ENCODE measurements around the gene TBXA2R. TPM values are rescaled to one million over a fixed set of nuclear protein-coding genes. Genes with fewer than 3 reads are reported as not detected.

Gene TBXA2R
- total and polyA plus RNA-seq, 2 of the 8 experiments (the other 6 are each of a cell fraction or from before 2014, with no cell fraction given), result 0.39 to 0.50 TPM

DNA sequence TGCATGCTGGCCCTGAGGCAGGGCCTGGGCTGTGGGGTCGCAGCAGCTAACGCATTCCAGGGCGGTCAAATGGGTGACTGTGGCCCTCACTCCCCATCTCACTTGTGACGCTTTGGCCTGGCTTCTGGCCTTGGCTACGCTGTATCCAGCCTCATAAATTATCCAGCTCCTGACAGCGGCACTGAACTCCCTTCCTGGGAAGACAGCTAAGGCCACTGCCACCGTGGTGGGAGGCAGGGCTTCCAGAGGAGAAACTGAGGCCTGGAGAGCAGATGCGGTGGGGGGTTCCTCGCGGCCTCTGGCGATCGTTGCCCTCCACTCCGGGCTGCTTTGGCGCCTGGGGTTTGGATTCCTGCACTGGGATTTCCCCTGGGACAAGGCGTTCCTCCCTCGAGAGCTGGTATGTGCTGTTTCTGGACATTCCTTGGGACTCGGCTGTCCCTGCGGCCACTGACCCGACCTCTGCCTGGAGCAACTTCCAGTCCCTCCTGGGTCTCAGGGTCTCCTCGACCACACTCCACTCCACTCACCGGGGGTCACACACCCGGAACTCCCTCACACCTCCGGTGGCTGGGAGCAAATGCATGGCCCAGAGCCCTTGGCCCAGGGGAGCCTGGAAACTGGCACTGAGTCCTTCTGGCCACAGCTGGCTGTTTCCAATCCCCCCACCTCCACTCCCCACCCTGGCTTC is 3.4 kb downstream of the TBXA2R start:
- H3K9me3 ChIP-seq (ENCODE audit: insufficient read depth in 2 of 2, low read depth in 1 of 2, low read length in 1 of 2), result no peaks in the 10 kb centered on the region
- peaks cover 0 to 16% (median 13%) of the 10 kb centered on the region in 4 experiments; a peak in 5 of 7 replicates for H3K27me3 ChIP-seq (replicated peaks in 1 of 4; ENCODE audit: control insufficient read depth in 3 of 4, extremely low read depth in 1 of 4, insufficient read depth in 3 of 4, low read length in 3 of 4)
- no peak overlapping the region for H4K5ac ChIP-seq (ENCODE audit: insufficient read length, low read depth, low read length)
- no peak overlapping the region; the same call in 1 of the 2 replicates for H2BK5ac ChIP-seq (ENCODE audit: low read depth, low read length)
- H3K23ac ChIP-seq (ENCODE audit: insufficient read length), result no peak overlapping the region
- WGBS, 2 experiments (ENCODE audit: extremely low coverage in 1 of 2, insufficient coverage in 1 of 2, insufficient read length in 1 of 2, insufficient replicate concordance in 2 of 2, low coverage in 1 of 2, low lambda C conversion rate in 2 of 2, missing lambda C conversion rate in 1 of 2), result 93% methylated on average over 23 of the region's 23 CpGs; no CpG with 5 or more reads in 1 of the 2 experiments
- no peak overlapping the region for H3K14ac ChIP-seq (ENCODE audit: insufficient read length)
- H3K4me3 ChIP-seq (ENCODE audit: extremely low read depth in 1 of 4, insufficient read depth in 2 of 4, low read depth in 3 of 4, low read length in 4 of 4), result no peak overlapping the region
- no peak overlapping the region for H3K4ac ChIP-seq (replicated peaks; ENCODE audit: insufficient read length, low read depth, low read length)
- H4K8ac ChIP-seq (ENCODE audit: extremely low read depth, insufficient read depth, low read length), result peak overlapping the region; percentile 12; the same call in 1 of the 2 replicates
- no peak overlapping the region for H4K91ac ChIP-seq (replicated peaks; ENCODE audit: insufficient read length, low read length)
- ChIA-PET CTCF (ENCODE audit: partially characterized antibody) (interaction anchor here (0.9 to 3.0 kb wide), 6 partner anchors 10 to 99 kb away, joined by 3 to 10 read pairs (median 4); no protein-coding TSS in a partner anchor), POLR2A (ENCODE audit: partially characterized antibody) (no interaction called here)
- H2AK5ac ChIP-seq (ENCODE audit: low read depth, low read length), result no peak overlapping the region
- no peak overlapping the region; the same call in 1 of the 2 replicates for H2BK15ac ChIP-seq (ENCODE audit: low read length)
- H3K79me1 ChIP-seq (ENCODE audit: low read depth, low read length), result no peaks in the 10 kb centered on the region
- no peak overlapping the region for H3K27ac ChIP-seq (ENCODE audit: low read depth, low read length)
- H2BK120ac ChIP-seq (replicated peaks; ENCODE audit: low read depth, low read length), result no peak overlapping the region
- H3K36me3 ChIP-seq (ENCODE audit: control insufficient read depth in 2 of 4, insufficient read depth in 4 of 4, low read length in 3 of 4), result no peaks in the 10 kb centered on the region
- H4K20me1 ChIP-seq (replicated peaks in 1 of 2; ENCODE audit: control insufficient read depth in 1 of 2, insufficient read depth in 2 of 2, low read length in 2 of 2), result peaks cover 0 to 3% of the 10 kb centered on the region in 2 experiments
- H3K56ac ChIP-seq (replicated peaks; ENCODE audit: insufficient read length, low read depth, low read length), result no peak overlapping the region
- no peak overlapping the region for H2BK12ac ChIP-seq (ENCODE audit: low read depth, low read length)
- H2AFZ ChIP-seq (ENCODE audit: low read length), result no peak overlapping the region
- no peaks in the 10 kb centered on the region for H3K79me2 ChIP-seq (ENCODE audit: control insufficient read depth in 1 of 2, insufficient read depth in 2 of 2, low read length in 2 of 2)
- FAIRE-seq (no peak), DNase-seq (ENCODE audit: low read depth in 1 of 2, low spot score in 2 of 2) (no peak)
- peaks cover 3 to 14% (median 12%) of the 10 kb centered on the region in 4 experiments for H3K4me1 ChIP-seq (replicated peaks in 1 of 4; ENCODE audit: control insufficient read depth in 3 of 4, insufficient read depth in 4 of 4, low read length in 3 of 4)
- no peak overlapping the region for H3K18ac ChIP-seq (ENCODE audit: extremely low read depth, low read length)
- no peak overlapping the region for H2BK20ac ChIP-seq (ENCODE audit: low read length)
- no peak overlapping the region for H3K9ac ChIP-seq (replicated peaks in 1 of 4; ENCODE audit: extremely low read depth in 1 of 4, low read depth in 3 of 4, low read length in 3 of 4)
- no peak overlapping the region for H3K4me2 ChIP-seq (ENCODE audit: insufficient read depth in 1 of 2, low read depth in 2 of 2, low read length in 2 of 2)
- peaks cover 18% of the 10 kb centered on the region; the same call in 1 of the 2 replicates for H3K23me2 ChIP-seq (ENCODE audit: low read depth, low read length)
- TF ChIP-seq CREB1 (IDR thresholded peaks at IDR 0.05) (no peak), RNF2 (IDR thresholded peaks at IDR 0.05; ENCODE audit: borderline replicate concordance, low read depth, low read length, missing control alignments, poor library complexity, severe bottlenecking) (no peak), JUND (IDR thresholded peaks at IDR 0.05; ENCODE audit: low read length) (no peak), EGR1 (IDR thresholded peaks at IDR 0.05; ENCODE audit: borderline replicate concordance, low read depth, low read length) (no peak), MAFK (IDR thresholded peaks at IDR 0.05; ENCODE audit: low read depth, low read length) (no peak), EP300 (IDR thresholded peaks at IDR 0.05; ENCODE audit: borderline replicate concordance in 1 of 2, low read depth in 2 of 2, low read length in 2 of 2) (no peak), EZH2 (IDR thresholded peaks at IDR 0.05; ENCODE audit: low read depth, low read length, severe bottlenecking) (no peak)
- TF ChIP-seq, protein P1, sequence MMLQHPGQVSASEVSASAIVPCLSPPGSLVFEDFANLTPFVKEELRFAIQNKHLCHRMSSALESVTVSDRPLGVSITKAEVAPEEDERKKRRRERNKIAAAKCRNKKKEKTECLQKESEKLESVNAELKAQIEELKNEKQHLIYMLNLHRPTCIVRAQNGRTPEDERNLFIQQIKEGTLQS (IDR thresholded peaks at IDR 0.05; ENCODE audit: insufficient read depth, low read depth, low read length), result no peak
- TF ChIP-seq, protein P2, sequence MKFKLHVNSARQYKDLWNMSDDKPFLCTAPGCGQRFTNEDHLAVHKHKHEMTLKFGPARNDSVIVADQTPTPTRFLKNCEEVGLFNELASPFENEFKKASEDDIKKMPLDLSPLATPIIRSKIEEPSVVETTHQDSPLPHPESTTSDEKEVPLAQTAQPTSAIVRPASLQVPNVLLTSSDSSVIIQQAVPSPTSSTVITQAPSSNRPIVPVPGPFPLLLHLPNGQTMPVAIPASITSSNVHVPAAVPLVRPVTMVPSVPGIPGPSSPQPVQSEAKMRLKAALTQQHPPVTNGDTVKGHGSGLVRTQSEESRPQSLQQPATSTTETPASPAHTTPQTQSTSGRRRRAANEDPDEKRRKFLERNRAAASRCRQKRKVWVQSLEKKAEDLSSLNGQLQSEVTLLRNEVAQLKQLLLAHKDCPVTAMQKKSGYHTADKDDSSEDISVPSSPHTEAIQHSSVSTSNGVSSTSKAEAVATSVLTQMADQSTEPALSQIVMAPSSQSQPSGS (IDR thresholded peaks at IDR 0.05; ENCODE audit: low read length), result no peak
